Endothelial cell of umbilical vein (primary cell): ENCODE data around the gene GRM8. TPM values are rescaled to one million over a fixed set of nuclear protein-coding genes. Genes with fewer than 3 reads are reported as not detected.

Source experiments
- BruUV-seq: library from RNA; stranded (reverse); fragments of 400-500 nt; replicated peaks from 2 replicates; lab custom pipeline; 2021; lab: Mats Ljungman, UMichigan
- CTCF ChIA-PET: fragments of 300-600, 350-600 bp; sonication (Branson Sonifier 250); formaldehyde crosslinking; loops from one replicate; lab custom pipeline; 2021; ENCODE audit warnings: antibody characterized with exemption, inconsistent platforms; lab: Charles Lee
- POLR2A ChIA-PET: fragments of 300-600, 350-600 bp; sonication (Branson Sonifier 250); formaldehyde crosslinking; loops from one replicate; lab custom pipeline; 2021; ENCODE audit warnings: antibody characterized with exemption, inconsistent platforms; lab: Charles Lee
- DNase-seq: peaks from one replicate; pipeline ENCODE4 v3.0.0-alpha.2; 2011; ENCODE audit warnings: low read depth, low spot score
- FAIRE-seq: peaks from 2 replicates; lab custom pipeline; 2011; peaks lifted over from hg19 to GRCh38; lab: Jason Lieb, UNC
- H2AFZ ChIP-seq: 2 replicates; pipeline ENCODE4 v1.6.0; 2012; ENCODE audit warnings: low read depth, low read length, control low read depth, inconsistent platforms
- H3K27ac ChIP-seq: 2 replicates; pipeline ENCODE4 v1.5.1; 2011; ENCODE audit warnings: low read depth, mild to moderate bottlenecking, control low read depth, low read length, moderate library complexity; ENCODE audit not compliant: insufficient read depth
- H3K27me3 ChIP-seq, 2 experiments: 2 replicates each; pipeline versions ENCODE4 v1.6.0 to v1.6.1; 2011; ENCODE audit warnings: low read length in 2 of 2, mixed read lengths in 1 of 2; ENCODE audit not compliant: control insufficient read depth in 2 of 2, insufficient read depth in 2 of 2
- H3K36me3 ChIP-seq, 2 experiments: 2 replicates in 1 of 2; 3 replicates in 1 of 2; pipeline ENCODE4 v1.5.1; 2011; ENCODE audit warnings: low read length in 2 of 2, mild to moderate bottlenecking in 1 of 2, moderate library complexity in 1 of 2; ENCODE audit not compliant: control insufficient read depth in 2 of 2, insufficient read depth in 2 of 2; ENCODE audit errors: extremely low read depth in 1 of 2
- H3K4me1 ChIP-seq: 3 replicates; pipeline ENCODE4 v1.5.1; 2011; ENCODE audit warnings: mild to moderate bottlenecking, low read length; ENCODE audit not compliant: control insufficient read depth, insufficient read depth; ENCODE audit errors: extremely low read depth
- H3K4me2 ChIP-seq: 2 replicates; pipeline ENCODE4 v1.6.1; 2011; ENCODE audit warnings: low read length, control low read depth, mixed read lengths; ENCODE audit not compliant: insufficient read depth
- H3K4me3 ChIP-seq, 3 experiments: fragments of 200-600 bp in 1 of 3; sonication (generic), shearing (Covaris generic) in 1 of 3; replicated peaks in 1 of 3; 2 replicates each; pipeline ENCODE4 v1.5.1; 2011 to 2016; ENCODE audit warnings: control low read depth in 3 of 3, low read length in 3 of 3, mild to moderate bottlenecking in 2 of 3, inconsistent platforms in 1 of 3, low read depth in 1 of 3, moderate library complexity in 1 of 3; ENCODE audit not compliant: insufficient read depth in 1 of 3
- H3K79me2 ChIP-seq: 2 replicates; pipeline ENCODE4 v1.6.0; 2012; ENCODE audit warnings: low read length, inconsistent platforms; ENCODE audit not compliant: control insufficient read depth, insufficient read depth
- H3K9ac ChIP-seq: replicated peaks from 2 replicates; pipeline ENCODE3; 2011; ENCODE audit warnings: low read length, control low read depth; ENCODE audit not compliant: insufficient read depth; ENCODE audit errors: extremely low read depth
- H3K9me1 ChIP-seq: replicated peaks from 3 replicates; pipeline ENCODE4 v1.6.0; 2011; ENCODE audit warnings: mild to moderate bottlenecking, low read length; ENCODE audit not compliant: control insufficient read depth, insufficient read depth; ENCODE audit errors: extremely low read depth
- H3K9me3 ChIP-seq: replicated peaks from 2 replicates; pipeline ENCODE4 v1.5.1; 2012; ENCODE audit warnings: low read length, inconsistent platforms; ENCODE audit not compliant: control insufficient read depth, insufficient read depth
- H4K20me1 ChIP-seq: replicated peaks from 2 replicates; pipeline ENCODE3; 2011; ENCODE audit warnings: mild to moderate bottlenecking, low read length; ENCODE audit not compliant: control insufficient read depth, insufficient read depth; ENCODE audit errors: extremely low read depth
- EZH2 ChIP-seq: IDR thresholded peaks from 2 replicates; pipeline ENCODE4 v1.6.1; 2012; ENCODE audit warnings: borderline replicate concordance, low read depth, mild to moderate bottlenecking, moderate library complexity, low read length, inconsistent platforms; ENCODE audit not compliant: severe bottlenecking
- FOS ChIP-seq: IDR thresholded peaks from 2 replicates; pipeline ENCODE4 v1.6.1; 2011; ENCODE audit warnings: mild to moderate bottlenecking, low read length, moderate library complexity, borderline replicate concordance; ENCODE audit not compliant: insufficient read depth
- GATA2 ChIP-seq: IDR thresholded peaks from 2 replicates; pipeline ENCODE4 v1.7.0; 2011; ENCODE audit warnings: low read depth, mild to moderate bottlenecking, moderate library complexity, mixed read lengths, low read length; ENCODE audit not compliant: insufficient read length, insufficient read depth
- JUN ChIP-seq: IDR thresholded peaks from 2 replicates; pipeline ENCODE4 v1.6.1; 2011; ENCODE audit warnings: borderline replicate concordance, low read depth; ENCODE audit not compliant: insufficient read length, insufficient read depth
- MYC ChIP-seq: IDR thresholded peaks from one replicate; pipeline ENCODE4 v1.6.1; 2011; ENCODE audit warnings: mild to moderate bottlenecking, low read depth, low read length
- POLR2A ChIP-seq: IDR thresholded peaks from 2 replicates; pipeline ENCODE4 v1.6.1; 2012; ENCODE audit warnings: low read depth, mild to moderate bottlenecking, control low read depth, low read length
- POLR2AphosphoS5 ChIP-seq: IDR thresholded peaks from 2 replicates; pipeline ENCODE4 v1.6.1; 2012; ENCODE audit warnings: low read depth, mild to moderate bottlenecking, control low read depth, low read length, moderate library complexity; ENCODE audit not compliant: insufficient read depth
- dilution Hi-C: fragments of 300-500 bp; cut with MboI; formaldehyde crosslinking; loops from one replicate; pipeline ENCODE4 v1.15.0; 2019; ENCODE audit warnings: low sequenced_read_pairs; ENCODE audit not compliant: extremely low pct_ligation_motif_present
- intact Hi-C: fragments of 100-400 bp; cut with micrococcal nuclease; formaldehyde crosslinking; loops from one replicate; pipeline ENCODE4 v1.10.0; 2022
- polyA plus RNA-seq, 4 experiments: library from polyadenylated mRNA; depleted of rRNA in 3 of 4; stranded (reverse) in 3 of 4; unstranded in 1 of 4; fragments of >200 nt; gene quantifications; 2 replicates each; pipeline versions ENCODE4 v1.2.1 to v1.2.3, GENCODE V29; 2011 to 2012; ENCODE audit warnings: missing spikeins in 1 of 4
- total RNA-seq: library from RNA; stranded (reverse); gene quantifications from 2 replicates; pipeline ENCODE4 v1.2.3, GENCODE V29; 2021
- TF ChIP-seq, protein P1 (sequence below), 2 donors: IDR thresholded peaks; 1 replicate in 1 of 2; 2 replicates in 1 of 2; pipeline ENCODE4 v1.5.1; 2011; ENCODE audit warnings: low read length in 2 of 2, mild to moderate bottlenecking in 2 of 2, moderate library complexity in 2 of 2, control low read depth in 1 of 2, inconsistent platforms in 1 of 2, low read depth in 1 of 2; ENCODE audit not compliant: insufficient read depth in 1 of 2; ENCODE audit errors: extremely low read depth in 1 of 2
- TF ChIP-seq, protein P2 (sequence below): IDR thresholded peaks from 2 replicates; pipeline ENCODE4 v1.6.1; 2011; ENCODE audit not compliant: insufficient read depth, insufficient read length

GRM8 gene
- total and polyA plus RNA-seq, 2 donors (not counting 3 experiments of a cell fraction or from before 2014, with no cell fraction given): not detected

DNA sequence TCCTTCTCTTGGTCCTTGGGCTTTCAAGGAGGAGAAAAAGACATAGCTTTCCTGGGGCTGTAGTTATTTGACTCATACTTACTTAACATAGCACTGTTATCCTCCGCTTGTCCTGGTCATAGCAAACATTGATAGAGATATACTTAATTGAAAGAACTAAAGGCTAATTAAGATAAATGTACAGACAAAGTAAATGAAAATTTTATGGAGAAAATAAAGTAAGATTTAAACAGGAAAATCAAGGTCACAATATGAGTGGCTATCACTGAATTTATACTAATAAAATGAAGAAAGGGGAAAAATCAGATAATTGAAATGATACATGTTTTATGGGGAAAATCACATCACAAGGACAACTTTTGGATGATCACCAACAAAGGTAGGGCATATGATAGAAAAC is 849.7 kb downstream of the GRM8 start:
- no peaks in the 10 kb centered on the region for H3K9me1 ChIP-seq
- dilution Hi-C loops: no loop called here
- no peaks in the 10 kb centered on the region for H4K20me1 ChIP-seq
- no peak overlapping the region for H3K4me3 ChIP-seq
- no peak for FAIRE-seq
- H2AFZ ChIP-seq: no peak overlapping the region
- DNase-seq: no peak
- no peak overlapping the region for H3K27ac ChIP-seq
- no peaks in the 10 kb centered on the region for H3K4me1 ChIP-seq
- intact Hi-C loops: no loop called here
- no peak overlapping the region for H3K9ac ChIP-seq
- H3K79me2 ChIP-seq: no peaks in the 10 kb centered on the region
- H3K36me3 ChIP-seq: no peaks in the 10 kb centered on the region
- BruUV-seq: no TSS peak
- H3K27me3 ChIP-seq: no peaks in the 10 kb centered on the region
- no peaks in the 10 kb centered on the region for H3K9me3 ChIP-seq
- ChIA-PET POLR2A (no interaction called here), CTCF (interaction anchor here (1.4 kb wide), 1 partner anchor 10 kb away, joined by 3 read pairs; no protein-coding TSS in a partner anchor)
- TF ChIP-seq FOS: no peak
- TF ChIP-seq, protein P1, sequence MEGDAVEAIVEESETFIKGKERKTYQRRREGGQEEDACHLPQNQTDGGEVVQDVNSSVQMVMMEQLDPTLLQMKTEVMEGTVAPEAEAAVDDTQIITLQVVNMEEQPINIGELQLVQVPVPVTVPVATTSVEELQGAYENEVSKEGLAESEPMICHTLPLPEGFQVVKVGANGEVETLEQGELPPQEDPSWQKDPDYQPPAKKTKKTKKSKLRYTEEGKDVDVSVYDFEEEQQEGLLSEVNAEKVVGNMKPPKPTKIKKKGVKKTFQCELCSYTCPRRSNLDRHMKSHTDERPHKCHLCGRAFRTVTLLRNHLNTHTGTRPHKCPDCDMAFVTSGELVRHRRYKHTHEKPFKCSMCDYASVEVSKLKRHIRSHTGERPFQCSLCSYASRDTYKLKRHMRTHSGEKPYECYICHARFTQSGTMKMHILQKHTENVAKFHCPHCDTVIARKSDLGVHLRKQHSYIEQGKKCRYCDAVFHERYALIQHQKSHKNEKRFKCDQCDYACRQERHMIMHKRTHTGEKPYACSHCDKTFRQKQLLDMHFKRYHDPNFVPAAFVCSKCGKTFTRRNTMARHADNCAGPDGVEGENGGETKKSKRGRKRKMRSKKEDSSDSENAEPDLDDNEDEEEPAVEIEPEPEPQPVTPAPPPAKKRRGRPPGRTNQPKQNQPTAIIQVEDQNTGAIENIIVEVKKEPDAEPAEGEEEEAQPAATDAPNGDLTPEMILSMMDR (IDR thresholded peaks at IDR 0.05; ENCODE audit: extremely low read depth in 1 of 2, insufficient read depth in 1 of 2, low read depth in 1 of 2, low read length in 2 of 2): no peak
- TF ChIP-seq MYC: no peak
- TF ChIP-seq POLR2A: no peak
- no peak for TF ChIP-seq JUN
- H3K4me2 ChIP-seq: no peak overlapping the region

DNA sequence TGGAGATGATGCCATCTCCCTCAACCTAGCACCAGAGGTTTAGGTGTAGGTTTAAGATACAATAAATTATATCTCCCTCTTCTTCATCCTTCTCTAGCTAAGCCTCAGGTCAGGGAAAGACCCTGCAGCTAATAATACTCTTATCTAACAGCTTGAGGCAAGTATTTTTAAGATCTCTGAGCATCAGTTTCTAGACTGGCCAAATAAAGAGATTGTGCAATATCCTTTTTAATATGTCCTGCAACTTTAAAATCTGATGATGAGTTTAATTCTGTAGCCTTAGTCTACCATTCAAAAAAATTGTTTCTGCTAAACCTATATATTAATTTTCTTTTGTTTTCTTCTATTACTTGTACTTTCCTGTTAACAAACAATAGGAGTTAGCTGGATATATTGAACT is 850.8 kb downstream of the GRM8 start:
- H3K9me1 ChIP-seq: no peaks in the 10 kb centered on the region
- dilution Hi-C loops (no loop called here), intact Hi-C loops (no loop called here)
- ChIA-PET POLR2A (no interaction called here), CTCF (no interaction called here)
- FAIRE-seq (no peak), DNase-seq (no peak)
- TF ChIP-seq POLR2A (no peak), FOS (no peak), MYC (no peak), JUN (no peak), EZH2 (no peak), POLR2AphosphoS5 (no peak), GATA2 (no peak)
- TF ChIP-seq, protein P2, sequence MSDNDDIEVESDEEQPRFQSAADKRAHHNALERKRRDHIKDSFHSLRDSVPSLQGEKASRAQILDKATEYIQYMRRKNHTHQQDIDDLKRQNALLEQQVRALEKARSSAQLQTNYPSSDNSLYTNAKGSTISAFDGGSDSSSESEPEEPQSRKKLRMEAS: no peak
- TF ChIP-seq, protein P1 (IDR thresholded peaks at IDR 0.05; ENCODE audit: extremely low read depth in 1 of 2, insufficient read depth in 1 of 2, low read depth in 1 of 2, low read length in 2 of 2): no peak
- no peaks in the 10 kb centered on the region for H3K79me2 ChIP-seq
- H3K4me3 ChIP-seq: no peak overlapping the region
- no peaks in the 10 kb centered on the region for H3K4me1 ChIP-seq
- no peak overlapping the region for H3K9ac ChIP-seq
- no peaks in the 10 kb centered on the region for H3K9me3 ChIP-seq
- H3K4me2 ChIP-seq: no peak overlapping the region
- no peaks in the 10 kb centered on the region for H3K36me3 ChIP-seq
- no peaks in the 10 kb centered on the region for H4K20me1 ChIP-seq
- H2AFZ ChIP-seq: no peak overlapping the region
- H3K27me3 ChIP-seq: no peaks in the 10 kb centered on the region
- BruUV-seq: no TSS peak
- H3K27ac ChIP-seq: no peak overlapping the region
